Fibroblast of skin of right biceps (primary cell): ENCODE results near the gene INAVA.
"Not testable (repeated sequence)": the region's sequence is repeated elsewhere in the genome, so short reads cannot be mapped to it uniquely, and the experiment has no call there.

Experiments
- DNase-seq: peaks from one replicate; pipeline ENCODE4 v3.0.0-alpha.2; 2013

The INAVA gene

DNA sequence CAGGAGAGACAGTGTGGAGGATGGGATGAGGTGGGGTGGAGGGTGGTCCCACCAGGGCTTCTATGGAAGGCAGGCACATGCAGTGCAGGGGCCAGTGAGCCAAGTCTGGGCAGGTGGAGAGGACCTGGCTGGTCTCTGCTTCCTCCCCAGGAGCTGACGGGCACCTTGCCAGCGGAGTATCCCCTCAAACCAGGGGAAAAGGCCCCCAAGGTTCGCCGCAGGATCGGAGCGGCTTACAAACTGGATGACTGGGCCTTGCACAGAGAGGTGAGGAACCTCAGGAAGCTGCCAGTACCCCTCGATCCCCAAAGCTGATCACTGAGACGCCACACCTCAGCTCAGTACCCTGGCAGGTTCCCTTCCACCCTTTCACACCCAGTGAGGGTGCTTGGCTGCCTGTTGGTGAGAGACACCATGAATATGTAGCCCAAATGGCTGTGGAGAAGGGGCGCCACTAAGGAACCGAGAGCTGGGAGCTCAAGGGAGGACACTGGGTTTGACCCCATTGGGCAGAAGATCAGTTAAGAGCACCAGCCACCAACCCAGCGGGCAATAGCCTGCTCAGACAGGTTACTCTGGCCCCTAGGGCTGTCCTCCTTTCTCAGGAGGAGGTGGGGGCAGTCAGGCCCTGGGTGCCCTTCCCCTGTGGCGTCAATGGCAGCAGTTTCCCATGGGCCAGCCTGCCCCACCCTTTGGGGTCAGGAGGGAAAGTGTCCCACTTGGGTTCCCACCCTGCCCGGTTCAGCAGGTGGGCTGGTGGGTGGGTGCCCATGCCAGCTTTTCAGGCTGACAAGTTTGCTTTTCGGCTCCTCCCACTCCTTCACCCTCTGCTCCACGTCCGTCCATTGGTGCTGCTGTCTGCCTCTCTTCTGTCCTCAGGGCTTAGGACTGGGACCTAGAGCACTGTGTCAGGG lies 5.5 kb downstream of the INAVA start:
- DNase-seq, result no peak

- DNase-seq, result no peak
Observed at GRCh38 chr1:200900877-200901276, 6.2 kb downstream of the INAVA start.

GRCh38 chr1:200901350-200901749 lies 6.7 kb downstream of the INAVA start:
- DNase-seq, result no peak

DNA sequence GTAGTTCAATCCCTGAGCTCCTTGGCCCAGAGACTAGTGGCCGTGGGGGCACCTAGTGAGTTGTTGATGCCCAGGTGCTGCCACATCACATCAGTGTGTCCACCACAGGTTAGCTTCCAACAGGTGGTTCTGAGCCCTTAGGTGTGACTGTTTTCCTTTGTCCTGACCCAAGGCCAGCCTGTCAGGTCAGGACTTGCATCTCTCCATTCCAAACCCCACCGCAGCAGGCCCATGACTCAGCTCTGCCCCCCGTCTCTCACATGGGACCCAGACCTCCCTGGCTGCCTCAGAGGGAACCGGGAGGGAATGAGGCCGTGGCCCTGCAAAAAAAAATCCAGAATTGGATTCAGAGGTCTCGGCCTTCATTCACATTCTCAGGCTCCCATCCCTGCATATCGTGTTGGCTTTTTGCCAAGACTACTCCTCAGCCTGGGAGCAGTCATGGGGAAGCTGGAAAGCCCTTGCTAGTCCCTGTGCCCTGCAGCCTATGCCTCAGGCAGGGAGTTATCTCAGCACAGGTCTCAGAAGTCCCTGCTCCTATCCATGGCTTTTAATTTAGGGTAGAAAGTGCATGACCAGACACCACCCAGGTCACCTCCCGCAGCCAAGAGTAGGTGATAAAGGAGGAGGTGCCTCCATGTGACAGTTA lies 7.2 kb downstream of the INAVA start:
- no peak for DNase-seq

- no peak for DNase-seq
Observed at GRCh38 chr1:200903793-200904192, 9.1 kb downstream of the INAVA start.

DNA sequence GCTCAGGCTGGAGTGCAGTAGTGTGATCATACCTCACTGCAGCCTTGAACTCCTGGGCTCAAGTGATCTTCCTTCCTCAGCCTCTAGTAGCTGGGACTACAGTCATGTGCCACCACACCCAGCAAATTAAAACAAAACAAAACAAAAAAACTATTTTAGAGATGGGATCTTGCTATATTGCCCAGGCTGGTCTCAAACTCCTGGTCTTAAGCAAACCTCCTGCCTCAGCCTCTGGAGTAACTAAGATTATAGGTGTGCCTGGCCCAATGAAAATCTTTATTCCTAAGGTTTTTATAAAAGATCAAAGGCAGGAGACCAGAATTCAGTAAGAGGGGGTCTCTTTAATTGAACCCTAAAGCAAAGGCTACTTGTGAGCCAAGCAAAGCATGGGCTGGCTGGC lies 10.1 kb downstream of the INAVA start:
- no peak for DNase-seq

DNA sequence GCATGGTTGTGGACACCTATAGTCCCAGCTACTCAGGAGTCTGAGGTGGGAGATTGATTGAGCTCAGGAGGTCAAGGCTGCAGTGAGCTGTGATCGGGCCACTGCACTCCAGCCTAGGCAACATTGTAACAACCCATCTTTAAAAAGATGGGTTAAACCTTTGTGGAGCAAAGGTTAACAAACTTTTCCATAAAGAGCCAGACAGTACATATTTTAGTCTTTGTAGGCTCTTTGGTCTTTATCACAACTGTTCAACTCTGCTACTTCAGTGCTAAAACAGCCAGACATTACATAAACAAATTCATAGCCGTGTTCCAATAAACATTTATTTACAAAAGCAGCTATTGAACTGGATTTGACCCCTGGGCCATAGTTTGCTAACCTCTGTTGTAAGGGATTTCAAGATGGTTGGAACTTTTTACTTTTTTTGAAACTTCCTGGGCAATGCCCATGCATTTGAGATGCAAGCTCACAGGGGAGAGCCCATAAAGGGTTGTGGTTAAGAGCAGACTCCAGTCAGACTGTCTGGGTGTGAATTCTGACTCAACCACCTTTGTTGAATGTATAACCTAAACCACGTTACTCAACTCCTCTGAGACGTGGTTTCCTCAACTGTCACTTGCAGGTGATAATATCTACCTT lies 10.8 kb downstream of the INAVA start:
- peak; percentile 18 for DNase-seq

DNA sequence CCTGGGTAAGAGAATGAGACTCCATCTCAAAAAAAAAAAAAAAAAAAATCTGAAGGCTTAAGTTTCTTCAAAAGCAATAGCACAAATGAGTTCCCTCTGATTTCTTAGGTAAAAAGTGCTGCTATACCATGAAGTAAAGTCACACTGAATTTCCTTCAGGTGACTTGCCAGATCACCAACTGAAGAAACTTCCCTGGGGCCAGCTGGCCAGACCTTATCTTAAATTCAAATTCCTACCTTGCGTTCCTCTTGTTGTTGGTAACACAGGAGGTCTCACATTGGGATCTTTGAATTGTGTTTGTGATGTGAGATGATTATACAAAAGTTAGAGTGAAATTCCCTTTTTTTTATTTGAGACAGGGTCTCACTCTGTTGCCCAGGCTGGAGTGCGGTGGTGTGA lies 11.8 kb downstream of the INAVA start:
- no peak for DNase-seq

DNA sequence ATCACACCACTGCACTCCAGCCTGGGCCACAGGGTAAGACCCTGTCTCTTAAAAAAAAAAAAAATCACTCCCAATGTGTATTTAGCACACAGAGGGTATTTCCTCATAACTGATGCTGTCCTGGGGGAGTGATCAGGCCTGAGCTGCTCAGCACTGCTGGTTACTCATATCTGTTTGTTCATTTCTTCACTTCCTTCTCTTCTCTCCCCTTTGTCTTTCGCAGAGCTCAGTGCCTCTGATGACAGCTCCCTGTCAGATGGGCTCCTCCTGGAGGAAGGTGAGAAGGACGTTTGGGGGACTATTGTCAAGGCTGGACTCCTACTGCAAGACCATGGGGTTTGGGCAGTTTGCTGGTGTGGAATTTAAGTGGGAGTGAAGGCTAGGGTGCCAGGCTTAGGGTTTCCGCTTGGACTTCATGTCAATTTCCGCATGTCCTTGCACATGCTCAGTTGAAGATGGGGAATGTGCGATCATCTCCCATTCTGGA lies 13.0 kb downstream of the INAVA start:
- peak; percentile 6 for DNase-seq

DNA sequence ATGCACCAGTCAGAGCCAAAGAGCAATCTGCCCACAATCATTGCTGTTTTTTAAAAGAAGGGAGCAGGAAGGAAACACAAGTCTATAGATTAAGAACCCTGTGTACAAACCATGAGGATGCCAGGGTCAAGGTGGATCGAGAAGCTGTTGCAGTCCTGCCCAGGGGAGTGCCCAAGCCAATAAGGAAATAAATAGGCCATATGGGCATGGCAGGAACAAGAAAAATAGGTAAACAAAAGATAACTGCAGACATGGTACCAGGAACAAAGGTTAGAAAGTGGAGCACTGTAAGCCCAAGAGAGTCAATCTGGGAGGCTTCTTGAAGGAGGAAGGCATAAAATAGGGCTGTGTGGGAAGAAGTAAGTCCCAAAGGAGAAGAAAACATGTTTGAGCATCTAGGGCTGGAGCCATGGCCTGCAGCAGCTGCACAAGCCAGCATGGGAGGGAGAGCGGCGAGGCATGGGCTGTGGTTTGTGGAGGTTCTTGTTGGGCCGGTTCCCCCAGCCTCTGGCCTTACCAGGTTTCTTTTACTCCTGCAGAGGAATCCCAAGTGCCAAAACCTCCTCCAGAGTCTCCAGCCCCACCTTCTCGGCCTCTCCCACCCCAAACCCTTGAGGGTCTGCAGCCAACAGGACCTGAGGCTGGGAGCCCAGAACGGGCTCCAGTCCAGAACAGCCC lies 13.6 kb downstream of the INAVA start:
- no peak for DNase-seq

- no peak for DNase-seq
Observed at GRCh38 chr1:200909071-200909470, 14.4 kb downstream of the INAVA start.

DNA sequence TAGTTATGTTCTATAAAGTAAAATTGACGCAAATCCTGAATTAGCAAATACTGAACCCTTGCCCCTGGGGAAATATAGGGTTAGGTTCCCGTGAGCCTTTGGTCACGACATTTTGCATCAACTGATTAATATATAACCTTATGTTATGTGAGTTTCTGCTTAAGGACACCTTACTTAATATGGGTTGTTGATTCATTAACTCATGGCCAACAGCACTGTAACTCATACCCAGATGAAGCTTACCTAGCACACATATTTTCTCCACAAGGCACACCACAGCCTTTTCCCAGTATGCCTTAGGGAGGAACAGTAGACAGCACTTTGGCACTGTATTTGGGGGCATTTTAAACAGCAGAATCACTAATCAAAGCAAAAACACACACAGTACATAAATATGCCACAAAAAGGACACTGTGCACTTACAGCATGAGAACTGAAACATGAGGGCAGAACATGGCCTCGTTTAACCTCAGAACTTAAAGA lies 15.1 kb downstream of the INAVA start:
- no peak for DNase-seq

GRCh38 chr1:200911361-200911760 lies 16.7 kb downstream of the INAVA start:
- no peak for DNase-seq

- DNase-seq, result not testable (repeated sequence)
Observed at GRCh38 chr1:200911936-200912335, 17.2 kb downstream of the INAVA start.

GRCh38 chr1:200912737-200913407 lies 18.2 kb downstream of the INAVA start:
- no peak for DNase-seq

GRCh38 chr1:200916152-200916551 lies 21.5 kb downstream of the INAVA start:
- DNase-seq, result no peak

DNA sequence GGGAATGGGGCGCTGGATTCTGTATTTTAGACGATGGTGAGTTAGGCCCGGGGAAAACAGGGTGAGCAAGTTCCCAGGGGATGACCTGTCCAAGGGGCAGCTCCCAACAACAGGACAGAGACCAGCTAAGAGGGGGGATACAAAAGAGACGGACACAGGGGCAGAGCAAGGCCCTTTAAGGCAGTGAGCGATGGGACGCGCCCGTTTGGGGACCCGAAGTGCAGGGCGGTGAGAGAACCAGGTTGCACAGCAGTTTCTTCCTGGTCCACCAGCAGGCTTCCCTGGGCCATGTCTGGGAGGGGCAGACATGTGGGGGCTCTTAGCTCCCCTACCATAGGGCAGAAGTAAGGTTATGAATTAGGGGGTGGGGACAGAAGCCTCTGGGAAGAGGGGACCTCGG lies 22.0 kb downstream of the INAVA start:
- no peak for DNase-seq

- no peak for DNase-seq
Observed at GRCh38 chr1:200917291-200917817, 22.7 kb downstream of the INAVA start.

GRCh38 chr1:200918006-200918405 lies 23.3 kb downstream of the INAVA start:
- no peak for DNase-seq

GRCh38 chr1:200919386-200919785 lies 24.7 kb downstream of the INAVA start:
- no peak for DNase-seq

DNA sequence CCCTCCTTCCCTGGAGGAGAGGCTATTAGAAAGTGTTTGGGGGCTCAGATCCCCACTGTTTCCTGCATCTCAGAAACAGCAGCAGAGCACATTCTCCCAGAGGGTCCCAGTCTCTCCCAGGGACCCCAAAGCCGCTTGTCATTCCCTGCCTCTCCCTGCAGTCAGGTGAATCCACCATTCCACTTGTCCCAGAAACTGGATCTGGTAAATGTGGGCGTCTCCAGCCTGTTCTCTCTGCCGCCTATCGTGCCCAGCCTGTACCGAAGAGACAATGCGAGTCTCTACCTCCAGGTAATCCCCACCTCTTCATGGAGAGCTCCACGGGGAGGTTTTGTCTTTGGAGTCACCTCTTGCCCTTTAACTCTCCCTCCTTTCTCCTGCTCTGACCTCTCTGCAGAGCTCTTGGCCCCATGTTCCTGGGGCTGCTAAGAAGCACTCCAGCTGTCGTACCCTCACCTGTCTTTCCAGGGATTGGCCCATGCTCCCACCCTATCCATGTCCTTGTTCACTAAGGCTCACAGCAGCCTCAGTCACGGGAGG lies 26.9 kb downstream of the INAVA start:
- no peak for DNase-seq

DNA sequence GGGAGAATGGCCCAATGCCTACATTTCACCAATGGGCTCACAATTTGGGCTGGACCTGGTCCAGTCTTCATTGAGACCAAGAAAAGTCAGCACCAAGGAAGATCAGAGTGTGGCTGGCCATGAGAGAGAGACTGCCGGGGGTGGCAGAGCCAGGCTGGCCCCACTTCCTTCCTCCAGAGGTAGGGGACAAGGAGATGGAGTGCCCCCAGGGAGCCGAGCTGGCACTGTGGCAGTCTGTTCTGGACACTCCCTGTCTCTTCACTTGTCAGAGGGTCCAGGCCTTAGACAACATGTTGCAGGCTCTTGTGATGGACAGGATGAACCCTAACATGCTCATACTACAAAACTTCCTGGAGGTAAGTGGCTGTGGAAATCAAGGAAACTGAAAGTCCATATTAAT lies 27.7 kb downstream of the INAVA start:
- no peak for DNase-seq
